DMS153 treated with DMSO at 0.1 percent for 48 hours (cell line): ENCODE data around the gene WDR35.
A peak's percentile ranks its signal among the peaks of the same experiment; 100 is the strongest.

Experiments used
- DNase-seq: peaks from one replicate; lab custom pipeline; 2025; ENCODE audit not compliant: unreplicated experiment; lab: John Stamatoyannopoulos, UW

The WDR35 gene

GRCh38 chr2:19989667-19990415 is at the start of gene WDR35:
Gene WDR35, minus strand, starts transcription at chr2:19990105. Its CDS starts 90 bp downstream, at chr2:19990015.
- DNase-seq: peak; percentile 92

GRCh38 chr2:20037660-20038059 is 47.8 kb upstream of the WDR35 start:
- no peak for DNase-seq

GRCh38 chr2:20035955-20036666 is 46.2 kb upstream of the WDR35 start:
- DNase-seq: no peak

GRCh38 chr2:20034821-20035220 is 44.9 kb upstream of the WDR35 start:
- no peak for DNase-seq

- no peak for DNase-seq
These were observed 44.3 kb upstream of the WDR35 start for GRCh38 chr2:20034218-20034617.

- DNase-seq: no peak
These were observed 43.4 kb upstream of the WDR35 start for GRCh38 chr2:20033322-20033721.

GRCh38 chr2:20030224-20030623 is 40.3 kb upstream of the WDR35 start:
- no peak for DNase-seq

- DNase-seq: no peak
These were observed 38.0 kb upstream of the WDR35 start for GRCh38 chr2:20027705-20028434.

- no peak for DNase-seq
These were observed 37.4 kb upstream of the WDR35 start for GRCh38 chr2:20027260-20027677.

- no peak for DNase-seq
These were observed 35.3 kb upstream of the WDR35 start for GRCh38 chr2:20025065-20025786.

- no peak for DNase-seq
These were observed 33.8 kb upstream of the WDR35 start for GRCh38 chr2:20023688-20024087.

GRCh38 chr2:20021405-20022009 is 31.6 kb upstream of the WDR35 start:
- DNase-seq: no peak

GRCh38 chr2:20019747-20020146 is 29.8 kb upstream of the WDR35 start:
- no peak for DNase-seq

- DNase-seq: no peak
These were observed 28.8 kb upstream of the WDR35 start for GRCh38 chr2:20018601-20019152.

- no peak for DNase-seq
These were observed 26.4 kb upstream of the WDR35 start for GRCh38 chr2:20016346-20016745.

- peak; percentile 13 for DNase-seq
These were observed 25.7 kb upstream of the WDR35 start for GRCh38 chr2:20015482-20016083.

- no peak for DNase-seq
These were observed 23.4 kb upstream of the WDR35 start for GRCh38 chr2:20013126-20013849.

GRCh38 chr2:20012282-20013125 is 22.6 kb upstream of the WDR35 start, which contains the start of gene MATN3:
Gene MATN3, minus strand, starts transcription at chr2:20012668. Its CDS starts 37 bp downstream, at chr2:20012631.
- DNase-seq: no peak

GRCh38 chr2:20012032-20012281 is 22.1 kb upstream of the WDR35 start:
- DNase-seq: no peak
